Suprapubic skin (tissue), 4 donors: Measurements from ENCODE around the gene RECK.

Source experiments
- EP300 ChIP-seq: sonication (generic); formaldehyde crosslinking; IDR thresholded peaks from one replicate; pipeline ENCODE4 v1.6.1; 2017; ENCODE audit warnings: antibody characterized with exemption
- POLR2A ChIP-seq, 2 donors: fragments of 450-650 bp; IDR thresholded peaks; one replicate each; pipeline ENCODE4 v1.6.1; 2017; ENCODE audit warnings: antibody characterized with exemption in 2 of 2, mild to moderate bottlenecking in 2 of 2, moderate library complexity in 2 of 2
- POLR2AphosphoS5 ChIP-seq, 3 donors: sonication (generic); formaldehyde crosslinking; IDR thresholded peaks; one replicate each; pipeline ENCODE4 v1.6.1; 2017; ENCODE audit warnings: antibody characterized with exemption in 3 of 3
- TF ChIP-seq, protein P1 (sequence below), 2 donors: fragments of 200-600 bp in 1 of 2; fragments of 450-650 bp in 1 of 2; sonication (generic) in 1 of 2; IDR thresholded peaks; one replicate each; pipeline ENCODE4 v1.5.1; 2016 to 2019; ENCODE audit warnings: antibody characterized with exemption in 2 of 2, mild to moderate bottlenecking in 1 of 2, moderate library complexity in 1 of 2

DNA sequence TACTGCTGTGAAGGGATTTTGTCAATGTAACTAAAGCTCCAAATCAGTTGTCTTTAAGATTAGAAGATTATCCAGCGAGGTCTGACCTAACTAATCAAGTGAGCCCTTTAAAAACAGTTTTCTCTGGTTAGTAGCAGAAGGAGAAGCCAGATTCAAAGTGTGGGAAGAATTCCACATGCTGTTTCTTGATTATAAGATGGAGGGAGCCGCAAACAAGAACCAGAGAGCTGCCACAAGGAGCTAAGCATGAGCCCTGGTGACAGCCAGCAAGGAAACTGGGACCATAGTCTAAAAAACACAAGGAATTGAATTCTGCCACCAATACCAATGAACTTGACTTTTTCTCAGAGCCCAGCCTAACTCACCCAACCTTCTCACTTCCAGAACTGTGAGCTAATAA is 41.8 kb upstream of the RECK start:
- TF ChIP-seq, protein P1, sequence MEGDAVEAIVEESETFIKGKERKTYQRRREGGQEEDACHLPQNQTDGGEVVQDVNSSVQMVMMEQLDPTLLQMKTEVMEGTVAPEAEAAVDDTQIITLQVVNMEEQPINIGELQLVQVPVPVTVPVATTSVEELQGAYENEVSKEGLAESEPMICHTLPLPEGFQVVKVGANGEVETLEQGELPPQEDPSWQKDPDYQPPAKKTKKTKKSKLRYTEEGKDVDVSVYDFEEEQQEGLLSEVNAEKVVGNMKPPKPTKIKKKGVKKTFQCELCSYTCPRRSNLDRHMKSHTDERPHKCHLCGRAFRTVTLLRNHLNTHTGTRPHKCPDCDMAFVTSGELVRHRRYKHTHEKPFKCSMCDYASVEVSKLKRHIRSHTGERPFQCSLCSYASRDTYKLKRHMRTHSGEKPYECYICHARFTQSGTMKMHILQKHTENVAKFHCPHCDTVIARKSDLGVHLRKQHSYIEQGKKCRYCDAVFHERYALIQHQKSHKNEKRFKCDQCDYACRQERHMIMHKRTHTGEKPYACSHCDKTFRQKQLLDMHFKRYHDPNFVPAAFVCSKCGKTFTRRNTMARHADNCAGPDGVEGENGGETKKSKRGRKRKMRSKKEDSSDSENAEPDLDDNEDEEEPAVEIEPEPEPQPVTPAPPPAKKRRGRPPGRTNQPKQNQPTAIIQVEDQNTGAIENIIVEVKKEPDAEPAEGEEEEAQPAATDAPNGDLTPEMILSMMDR (IDR thresholded peaks at IDR 0.05), result no peak
- no peak for TF ChIP-seq POLR2AphosphoS5 (IDR thresholded peaks at IDR 0.05)
- TF ChIP-seq POLR2A (IDR thresholded peaks at IDR 0.05), result no peak
- TF ChIP-seq EP300, result no peak
